ENCODE data around the gene CAMK1D.

DNA sequence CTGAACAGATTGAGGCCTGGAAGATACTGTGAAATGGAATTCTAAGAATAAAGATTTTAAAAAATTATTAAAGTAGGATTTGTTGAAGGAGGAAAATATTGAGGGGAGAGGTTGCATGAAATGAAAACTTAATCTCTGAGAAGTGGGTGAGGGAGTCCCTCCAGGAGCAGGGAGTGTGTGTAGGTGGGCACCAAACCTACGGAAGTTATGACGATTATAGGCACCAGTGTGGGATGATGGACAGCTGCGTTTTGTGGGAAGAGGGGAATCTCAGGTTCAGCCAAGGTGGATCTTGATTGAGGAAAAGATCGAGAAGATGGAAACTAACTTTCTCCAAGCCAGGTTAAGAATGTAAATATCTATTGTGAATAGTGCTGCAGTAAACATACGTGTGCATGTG is 405.7 kb downstream of the CAMK1D start:
- TF ChIP-seq, protein P1, sequence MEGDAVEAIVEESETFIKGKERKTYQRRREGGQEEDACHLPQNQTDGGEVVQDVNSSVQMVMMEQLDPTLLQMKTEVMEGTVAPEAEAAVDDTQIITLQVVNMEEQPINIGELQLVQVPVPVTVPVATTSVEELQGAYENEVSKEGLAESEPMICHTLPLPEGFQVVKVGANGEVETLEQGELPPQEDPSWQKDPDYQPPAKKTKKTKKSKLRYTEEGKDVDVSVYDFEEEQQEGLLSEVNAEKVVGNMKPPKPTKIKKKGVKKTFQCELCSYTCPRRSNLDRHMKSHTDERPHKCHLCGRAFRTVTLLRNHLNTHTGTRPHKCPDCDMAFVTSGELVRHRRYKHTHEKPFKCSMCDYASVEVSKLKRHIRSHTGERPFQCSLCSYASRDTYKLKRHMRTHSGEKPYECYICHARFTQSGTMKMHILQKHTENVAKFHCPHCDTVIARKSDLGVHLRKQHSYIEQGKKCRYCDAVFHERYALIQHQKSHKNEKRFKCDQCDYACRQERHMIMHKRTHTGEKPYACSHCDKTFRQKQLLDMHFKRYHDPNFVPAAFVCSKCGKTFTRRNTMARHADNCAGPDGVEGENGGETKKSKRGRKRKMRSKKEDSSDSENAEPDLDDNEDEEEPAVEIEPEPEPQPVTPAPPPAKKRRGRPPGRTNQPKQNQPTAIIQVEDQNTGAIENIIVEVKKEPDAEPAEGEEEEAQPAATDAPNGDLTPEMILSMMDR (IDR thresholded peaks at IDR 0.05 in 4 of 5, conservative IDR thresholded peaks at IDR 0.05 in 1 of 5): no peak
- TF ChIP-seq POLR2A (IDR thresholded peaks at IDR 0.05): no peak

All from gastrocnemius medialis (tissue), 4 donors.